Endothelial cell of umbilical vein (primary cell): ENCODE results near the gene DTNA. TPM values are rescaled to one million over a fixed set of nuclear protein-coding genes. Genes with fewer than 3 reads are reported as not detected.

Experiments used
- BruUV-seq: library from RNA; stranded (reverse); fragments of 400-500 nt; replicated peaks from 2 replicates; lab custom pipeline; 2021; lab: Mats Ljungman, UMichigan
- CTCF ChIA-PET: fragments of 300-600, 350-600 bp; sonication (Branson Sonifier 250); formaldehyde crosslinking; loops from one replicate; lab custom pipeline; 2021; ENCODE audit warnings: antibody characterized with exemption, inconsistent platforms; lab: Charles Lee
- POLR2A ChIA-PET: fragments of 300-600, 350-600 bp; sonication (Branson Sonifier 250); formaldehyde crosslinking; loops from one replicate; lab custom pipeline; 2021; ENCODE audit warnings: antibody characterized with exemption, inconsistent platforms; lab: Charles Lee
- DNase-seq: peaks from one replicate; pipeline ENCODE4 v3.0.0-alpha.2; 2011; ENCODE audit warnings: low read depth, low spot score
- FAIRE-seq: peaks from 2 replicates; lab custom pipeline; 2011; peaks lifted over from hg19 to GRCh38; lab: Jason Lieb, UNC
- H2AFZ ChIP-seq: 2 replicates; pipeline ENCODE4 v1.6.0; 2012; ENCODE audit warnings: low read depth, low read length, control low read depth, inconsistent platforms
- H3K27ac ChIP-seq: 2 replicates; pipeline ENCODE4 v1.5.1; 2011; ENCODE audit warnings: low read depth, mild to moderate bottlenecking, control low read depth, low read length, moderate library complexity; ENCODE audit not compliant: insufficient read depth
- H3K27me3 ChIP-seq, 2 experiments: 2 replicates each; pipeline versions ENCODE4 v1.6.0 to v1.6.1; 2011; ENCODE audit warnings: low read length in 2 of 2, mixed read lengths in 1 of 2; ENCODE audit not compliant: control insufficient read depth in 2 of 2, insufficient read depth in 2 of 2
- H3K36me3 ChIP-seq, 2 experiments: 2 replicates in 1 of 2; 3 replicates in 1 of 2; pipeline ENCODE4 v1.5.1; 2011; ENCODE audit warnings: low read length in 2 of 2, mild to moderate bottlenecking in 1 of 2, moderate library complexity in 1 of 2; ENCODE audit not compliant: control insufficient read depth in 2 of 2, insufficient read depth in 2 of 2; ENCODE audit errors: extremely low read depth in 1 of 2
- H3K4me1 ChIP-seq: 3 replicates; pipeline ENCODE4 v1.5.1; 2011; ENCODE audit warnings: mild to moderate bottlenecking, low read length; ENCODE audit not compliant: control insufficient read depth, insufficient read depth; ENCODE audit errors: extremely low read depth
- H3K4me2 ChIP-seq: 2 replicates; pipeline ENCODE4 v1.6.1; 2011; ENCODE audit warnings: low read length, control low read depth, mixed read lengths; ENCODE audit not compliant: insufficient read depth
- H3K4me3 ChIP-seq, 3 experiments: fragments of 200-600 bp in 1 of 3; sonication (generic), shearing (Covaris generic) in 1 of 3; replicated peaks in 1 of 3; 2 replicates each; pipeline ENCODE4 v1.5.1; 2011 to 2016; ENCODE audit warnings: control low read depth in 3 of 3, low read length in 3 of 3, mild to moderate bottlenecking in 2 of 3, inconsistent platforms in 1 of 3, low read depth in 1 of 3, moderate library complexity in 1 of 3; ENCODE audit not compliant: insufficient read depth in 1 of 3
- H3K79me2 ChIP-seq: 2 replicates; pipeline ENCODE4 v1.6.0; 2012; ENCODE audit warnings: low read length, inconsistent platforms; ENCODE audit not compliant: control insufficient read depth, insufficient read depth
- H3K9ac ChIP-seq: replicated peaks from 2 replicates; pipeline ENCODE3; 2011; ENCODE audit warnings: low read length, control low read depth; ENCODE audit not compliant: insufficient read depth; ENCODE audit errors: extremely low read depth
- H3K9me1 ChIP-seq: replicated peaks from 3 replicates; pipeline ENCODE4 v1.6.0; 2011; ENCODE audit warnings: mild to moderate bottlenecking, low read length; ENCODE audit not compliant: control insufficient read depth, insufficient read depth; ENCODE audit errors: extremely low read depth
- H3K9me3 ChIP-seq: replicated peaks from 2 replicates; pipeline ENCODE4 v1.5.1; 2012; ENCODE audit warnings: low read length, inconsistent platforms; ENCODE audit not compliant: control insufficient read depth, insufficient read depth
- H4K20me1 ChIP-seq: replicated peaks from 2 replicates; pipeline ENCODE3; 2011; ENCODE audit warnings: mild to moderate bottlenecking, low read length; ENCODE audit not compliant: control insufficient read depth, insufficient read depth; ENCODE audit errors: extremely low read depth
- CTCF ChIP-seq, 2 donors: IDR thresholded peaks; 1 replicate in 1 of 2; 2 replicates in 1 of 2; pipeline ENCODE4 v1.5.1; 2011; ENCODE audit warnings: low read length in 2 of 2, mild to moderate bottlenecking in 2 of 2, moderate library complexity in 2 of 2, control low read depth in 1 of 2, inconsistent platforms in 1 of 2, low read depth in 1 of 2; ENCODE audit not compliant: insufficient read depth in 1 of 2; ENCODE audit errors: extremely low read depth in 1 of 2
- EZH2 ChIP-seq: IDR thresholded peaks from 2 replicates; pipeline ENCODE4 v1.6.1; 2012; ENCODE audit warnings: borderline replicate concordance, low read depth, mild to moderate bottlenecking, moderate library complexity, low read length, inconsistent platforms; ENCODE audit not compliant: severe bottlenecking
- FOS ChIP-seq: IDR thresholded peaks from 2 replicates; pipeline ENCODE4 v1.6.1; 2011; ENCODE audit warnings: mild to moderate bottlenecking, low read length, moderate library complexity, borderline replicate concordance; ENCODE audit not compliant: insufficient read depth
- GATA2 ChIP-seq: IDR thresholded peaks from 2 replicates; pipeline ENCODE4 v1.7.0; 2011; ENCODE audit warnings: low read depth, mild to moderate bottlenecking, moderate library complexity, mixed read lengths, low read length; ENCODE audit not compliant: insufficient read length, insufficient read depth
- JUN ChIP-seq: IDR thresholded peaks from 2 replicates; pipeline ENCODE4 v1.6.1; 2011; ENCODE audit warnings: borderline replicate concordance, low read depth; ENCODE audit not compliant: insufficient read length, insufficient read depth
- MAX ChIP-seq: IDR thresholded peaks from 2 replicates; pipeline ENCODE4 v1.6.1; 2011; ENCODE audit not compliant: insufficient read depth, insufficient read length
- MYC ChIP-seq: IDR thresholded peaks from one replicate; pipeline ENCODE4 v1.6.1; 2011; ENCODE audit warnings: mild to moderate bottlenecking, low read depth, low read length
- POLR2A ChIP-seq: IDR thresholded peaks from 2 replicates; pipeline ENCODE4 v1.6.1; 2012; ENCODE audit warnings: low read depth, mild to moderate bottlenecking, control low read depth, low read length
- POLR2AphosphoS5 ChIP-seq: IDR thresholded peaks from 2 replicates; pipeline ENCODE4 v1.6.1; 2012; ENCODE audit warnings: low read depth, mild to moderate bottlenecking, control low read depth, low read length, moderate library complexity; ENCODE audit not compliant: insufficient read depth
- dilution Hi-C: fragments of 300-500 bp; cut with MboI; formaldehyde crosslinking; loops from one replicate; pipeline ENCODE4 v1.15.0; 2019; ENCODE audit warnings: low sequenced_read_pairs; ENCODE audit not compliant: extremely low pct_ligation_motif_present
- intact Hi-C: fragments of 100-400 bp; cut with micrococcal nuclease; formaldehyde crosslinking; loops from one replicate; pipeline ENCODE4 v1.10.0; 2022
- polyA plus RNA-seq, 4 experiments: library from polyadenylated mRNA; depleted of rRNA in 3 of 4; stranded (reverse) in 3 of 4; unstranded in 1 of 4; fragments of >200 nt; gene quantifications; 2 replicates each; pipeline versions ENCODE4 v1.2.1 to v1.2.3, GENCODE V29; 2011 to 2012; ENCODE audit warnings: missing spikeins in 1 of 4
- total RNA-seq: library from RNA; stranded (reverse); gene quantifications from 2 replicates; pipeline ENCODE4 v1.2.3, GENCODE V29; 2021

DTNA gene
- total and polyA plus RNA-seq, 2 donors (not counting 3 experiments of a cell fraction or from before 2014, with no cell fraction given) = 6.6 to 15.3 TPM

- H3K4me3 ChIP-seq = no peak overlapping the region
- no peak overlapping the region for H3K27ac ChIP-seq
- ChIA-PET CTCF (interaction anchor here (1.0 kb wide), 1 partner anchor 10 kb away, joined by 3 read pairs; no protein-coding TSS in a partner anchor), POLR2A (no interaction called here)
- no TSS peak for BruUV-seq
- FAIRE-seq = no peak
- H3K36me3 ChIP-seq = no peaks in the 10 kb centered on the region
- no peaks in the 10 kb centered on the region for H3K9me1 ChIP-seq
- no peak overlapping the region for H3K9ac ChIP-seq
- no peaks in the 10 kb centered on the region for H3K4me1 ChIP-seq
- H2AFZ ChIP-seq = no peak overlapping the region
- no peaks in the 10 kb centered on the region for H4K20me1 ChIP-seq
- no peak for DNase-seq
- H3K27me3 ChIP-seq = no peaks in the 10 kb centered on the region
- intact Hi-C loops (no loop called here), dilution Hi-C loops (no loop called here)
- no peaks in the 10 kb centered on the region for H3K79me2 ChIP-seq
- TF ChIP-seq EZH2 (no peak), FOS (no peak), MYC (no peak), CTCF (IDR thresholded peaks at IDR 0.05; ENCODE audit: extremely low read depth in 1 of 2, insufficient read depth in 1 of 2, low read depth in 1 of 2, low read length in 2 of 2) (no peak), GATA2 (no peak), POLR2A (no peak), POLR2AphosphoS5 (no peak), MAX (no peak), JUN (no peak)
- H3K4me2 ChIP-seq = no peak overlapping the region
- H3K9me3 ChIP-seq = no peaks in the 10 kb centered on the region
Observed at GRCh38 chr18:34848156-34848555, 138.1 kb downstream of the DTNA start.
